Loucy (cell line): ENCODE data around the gene LATS2.
"Not testable (repeated sequence)": the region's sequence is repeated elsewhere in the genome, so short reads cannot be mapped to it uniquely, and the experiment has no call there.

Experiments used
- H2AFZ ChIP-seq: fragments of 200-600 bp; sonication (generic); 2 replicates; pipeline ENCODE4 v1.6.0; 2016; ENCODE audit warnings: antibody characterized with exemption, mild to moderate bottlenecking, low read length, moderate library complexity
- H3F3A ChIP-seq: fragments of 200-600 bp; 2 replicates; pipeline ENCODE4 v1.6.0; 2016; ENCODE audit warnings: antibody characterized with exemption, low read depth, mild to moderate bottlenecking
- H3K27me3 ChIP-seq: fragments of 200-600 bp; sonication (generic); 2 replicates; pipeline ENCODE4 v1.6.1; 2014; ENCODE audit warnings: low read length, mild to moderate bottlenecking; ENCODE audit not compliant: insufficient read depth, poor library complexity, severe bottlenecking
- H3K36me3 ChIP-seq: fragments of 200-600 bp; sonication (generic); 2 replicates; pipeline ENCODE4 v1.6.1; 2016; ENCODE audit warnings: low read length; ENCODE audit not compliant: insufficient read depth
- H3K4me1 ChIP-seq: fragments of 200-600 bp; sonication (generic); 2 replicates; pipeline ENCODE4 v1.5.1; 2014; ENCODE audit warnings: low read length, mild to moderate bottlenecking; ENCODE audit not compliant: insufficient read depth, poor library complexity, severe bottlenecking
- H3K4me2 ChIP-seq: fragments of 200-600 bp; sonication (generic); 2 replicates; pipeline ENCODE4 v1.6.0; 2014; ENCODE audit warnings: antibody characterized with exemption, low read length, low read depth, mild to moderate bottlenecking; ENCODE audit not compliant: poor library complexity, severe bottlenecking
- H3K4me3 ChIP-seq: fragments of 200-600 bp; sonication (generic); 2 replicates; pipeline ENCODE4 v1.5.1; 2014; ENCODE audit warnings: low read length, mild to moderate bottlenecking, mixed read lengths; ENCODE audit not compliant: poor library complexity, severe bottlenecking
- H3K79me2 ChIP-seq: fragments of 200-600 bp; sonication (generic); 2 replicates; pipeline ENCODE4 v1.6.1; 2014; ENCODE audit warnings: low read length; ENCODE audit not compliant: insufficient read depth
- H3K9ac ChIP-seq: fragments of 200-600 bp; sonication (generic); 2 replicates; pipeline ENCODE4 v1.6.0; 2014; ENCODE audit warnings: mild to moderate bottlenecking, low read depth, low read length, moderate library complexity; ENCODE audit not compliant: poor library complexity, severe bottlenecking
- H3K9me2 ChIP-seq: fragments of 200-600 bp; sonication (generic); replicated peaks from 2 replicates; pipeline ENCODE4 v1.6.1; 2016; ENCODE audit warnings: low read depth, low read length, mixed read lengths
- H3K9me3 ChIP-seq: fragments of 200-600 bp; sonication (generic); 2 replicates; pipeline ENCODE4 v1.6.1; 2014; ENCODE audit warnings: mild to moderate bottlenecking, antibody characterized with exemption, low read length, low read depth; ENCODE audit not compliant: insufficient read depth
- H4K20me1 ChIP-seq: fragments of 200-600 bp; sonication (generic); 2 replicates; pipeline ENCODE4 v1.6.0; 2014; ENCODE audit warnings: antibody characterized with exemption, low read length, mild to moderate bottlenecking; ENCODE audit not compliant: insufficient read depth, poor library complexity, severe bottlenecking
- CTCF ChIP-seq: fragments of 200-600 bp; sonication (generic); conservative IDR thresholded peaks from 2 replicates; pipeline ENCODE4 v1.5.1; 2014; ENCODE audit warnings: mild to moderate bottlenecking, antibody characterized with exemption, low read length
- EZH2phosphoT487 ChIP-seq: fragments of 200-600 bp; IDR thresholded peaks from 2 replicates; pipeline ENCODE4 v1.6.1; 2018; ENCODE audit warnings: antibody characterized with exemption, mild to moderate bottlenecking, moderate library complexity, borderline replicate concordance

Gene LATS2

GRCh38 chr13:20967340-20967739, 94.0 kb downstream of the LATS2 start:
- H3K79me2 ChIP-seq: no peaks in the 10 kb centered on the region
- H3K27me3 ChIP-seq: no peaks in the 10 kb centered on the region
- H3K9ac ChIP-seq: no peak overlapping the region
- H3K4me2 ChIP-seq: no peak overlapping the region
- H4K20me1 ChIP-seq: no peaks in the 10 kb centered on the region
- H3K4me3 ChIP-seq: no peak overlapping the region
- no peaks in the 10 kb centered on the region for H3K9me3 ChIP-seq
- no peaks in the 10 kb centered on the region for H3K4me1 ChIP-seq
- no peaks in the 10 kb centered on the region for H3F3A ChIP-seq
- no peaks in the 10 kb centered on the region for H3K36me3 ChIP-seq
- no peak for TF ChIP-seq CTCF
- TF ChIP-seq EZH2phosphoT487: no peak
- H3K9me2 ChIP-seq: no peaks in the 10 kb centered on the region
- H2AFZ ChIP-seq: no peak overlapping the region

- no peaks in the 10 kb centered on the region for H4K20me1 ChIP-seq
- H3K27me3 ChIP-seq: no peaks in the 10 kb centered on the region
- no peaks in the 10 kb centered on the region for H3K36me3 ChIP-seq
- no peaks in the 10 kb centered on the region for H3K79me2 ChIP-seq
- TF ChIP-seq EZH2phosphoT487 (no peak), CTCF (no peak)
- H3K4me3 ChIP-seq: no peak overlapping the region
- no peaks in the 10 kb centered on the region for H3F3A ChIP-seq
- H2AFZ ChIP-seq: no peak overlapping the region
- H3K4me1 ChIP-seq: no peaks in the 10 kb centered on the region
- no peak overlapping the region for H3K9ac ChIP-seq
- H3K9me3 ChIP-seq: no peaks in the 10 kb centered on the region
- H3K4me2 ChIP-seq: no peak overlapping the region
- no peaks in the 10 kb centered on the region for H3K9me2 ChIP-seq
Observed at GRCh38 chr13:20964904-20965303, 96.5 kb downstream of the LATS2 start.

DNA sequence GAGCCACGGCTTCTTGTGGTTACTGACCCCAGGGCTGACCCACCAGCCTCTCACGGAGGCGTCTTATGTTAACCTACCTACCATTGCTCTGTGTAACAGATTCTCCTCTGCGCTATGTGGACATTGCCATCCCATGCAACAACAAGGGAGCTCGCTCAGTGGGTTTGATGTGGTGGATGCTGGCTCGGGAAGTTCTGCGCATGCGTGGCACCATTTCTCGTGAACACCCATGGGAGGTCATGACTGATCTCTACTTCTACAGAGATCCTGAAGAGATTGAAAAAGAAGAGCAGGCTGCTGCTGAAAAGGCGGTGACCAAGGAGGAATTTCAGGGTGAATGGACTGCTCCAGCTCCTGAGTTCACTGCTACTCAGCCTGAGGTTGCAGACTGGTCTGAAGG, 99.7 kb downstream of the LATS2 start:
- H2AFZ ChIP-seq, H3K9me3 ChIP-seq, H3K4me3 ChIP-seq, H3K79me2 ChIP-seq, H4K20me1 ChIP-seq, H3K27me3 ChIP-seq, H3K36me3 ChIP-seq, H3K9ac ChIP-seq, H3K4me2 ChIP-seq, H3K9me2 ChIP-seq, H3K4me1 ChIP-seq, H3F3A ChIP-seq: not testable (repeated sequence)

- no peak overlapping the region for H3K4me3 ChIP-seq
- H3K79me2 ChIP-seq: no peaks in the 10 kb centered on the region
- no peaks in the 10 kb centered on the region for H3K4me1 ChIP-seq
- TF ChIP-seq CTCF: no peak
- TF ChIP-seq EZH2phosphoT487: no peak
- no peaks in the 10 kb centered on the region for H4K20me1 ChIP-seq
- H3K9ac ChIP-seq: no peak overlapping the region
- no peaks in the 10 kb centered on the region for H3K36me3 ChIP-seq
- no peaks in the 10 kb centered on the region for H3K27me3 ChIP-seq
- H3K4me2 ChIP-seq: peak overlapping the region; percentile 38
- H3F3A ChIP-seq: no peaks in the 10 kb centered on the region
- no peaks in the 10 kb centered on the region for H3K9me2 ChIP-seq
- no peaks in the 10 kb centered on the region for H3K9me3 ChIP-seq
- peak overlapping the region; percentile 90 for H2AFZ ChIP-seq
Observed at GRCh38 chr13:20960663-20961309, 100.6 kb downstream of the LATS2 start.

GRCh38 chr13:20957049-20957620, 104.3 kb downstream of the LATS2 start:
- H4K20me1 ChIP-seq, H3K4me1 ChIP-seq, H3K9me3 ChIP-seq, H3K4me2 ChIP-seq, H3F3A ChIP-seq, H3K9ac ChIP-seq, H3K9me2 ChIP-seq, H3K36me3 ChIP-seq, H3K4me3 ChIP-seq, H2AFZ ChIP-seq, H3K27me3 ChIP-seq, H3K79me2 ChIP-seq: not testable (repeated sequence)
